GM12878 (cell line): ENCODE data around the gene SH2D2A. TPM values are rescaled to one million over a fixed set of nuclear protein-coding genes. Genes with fewer than 3 reads are reported as not detected.

Source experiments
- ATAC-seq: fragments of 200-7000 bp; cut with Tn5 transposase; 3 replicates; pipeline ENCODE4 v1.9.1; 2020; ENCODE audit warnings: mild to moderate bottlenecking, moderate library complexity
- BruUV-seq: library from RNA; stranded (reverse); fragments of 400-500 nt; replicated peaks from 2 replicates; lab custom pipeline; 2021; lab: Mats Ljungman, UMichigan
- CTCF ChIA-PET: fragments of 300-600 bp; sonication (Branson Sonifier 250); formaldehyde crosslinking; extraction: SDS; loops from one replicate; lab custom pipeline; 2021; ENCODE audit warnings: inconsistent platforms; lab: Yijun Ruan, JAX
- POLR2A ChIA-PET: fragments of 350-600 bp; formaldehyde crosslinking; extraction: SDS; loops from one replicate; lab custom pipeline; 2021; ENCODE audit warnings: inconsistent platforms; lab: Charles Lee
- RAD21 ChIA-PET: fragments of 300-600 bp; sonication (Branson Sonifier 250); formaldehyde crosslinking; loops from one replicate; lab custom pipeline; 2023; ENCODE audit warnings: antibody characterized with exemption; ENCODE audit not compliant: unreplicated experiment; lab: Charles Lee
- SMC1A ChIA-PET: fragments of 300-600 bp; sonication (Branson Sonifier 250); formaldehyde crosslinking; loops from one replicate; lab custom pipeline; 2023; ENCODE audit not compliant: unreplicated experiment, uncharacterized antibody; lab: Charles Lee
- DNase-seq: peaks from one replicate; pipeline ENCODE4 v3.0.0-alpha.2; 2011; ENCODE audit warnings: low read depth, low spot score
- FAIRE-seq: peaks from 3 replicates; lab custom pipeline; 2011; peaks lifted over from hg19 to GRCh38; lab: Jason Lieb, UNC
- H2AFZ ChIP-seq: 2 replicates; pipeline ENCODE4 v1.6.0; 2011; ENCODE audit warnings: low read depth, low read length, control low read depth; ENCODE audit not compliant: control insufficient read depth
- H3K27ac ChIP-seq: 2 replicates; pipeline ENCODE4 v1.5.1; 2011; ENCODE audit warnings: control low read depth; ENCODE audit not compliant: control insufficient read depth, insufficient read depth
- H3K27me3 ChIP-seq, 2 experiments: replicated peaks in 1 of 2; 2 replicates each; pipeline versions ENCODE4 v1.6.0 to v1.6.1; 2011; ENCODE audit warnings: low read length in 1 of 2; ENCODE audit not compliant: control insufficient read depth in 2 of 2, insufficient read depth in 2 of 2
- H3K36me3 ChIP-seq, 2 experiments: 2 replicates each; pipeline ENCODE4 v1.5.1; 2011; ENCODE audit warnings: low read length in 1 of 2; ENCODE audit not compliant: control insufficient read depth in 2 of 2, insufficient read depth in 2 of 2
- H3K4me1 ChIP-seq: 2 replicates; pipeline ENCODE4 v1.6.1; 2011; ENCODE audit warnings: mild to moderate bottlenecking, low read length, moderate library complexity, mixed read lengths; ENCODE audit not compliant: control insufficient read depth, insufficient read depth
- H3K4me2 ChIP-seq: 2 replicates; pipeline ENCODE4 v1.6.0; 2011; ENCODE audit warnings: control low read depth; ENCODE audit not compliant: control insufficient read depth, insufficient read depth
- H3K4me3 ChIP-seq: fragments of 200-600 bp; sonication (generic); 2 replicates; pipeline ENCODE4 v1.5.1; 2016
- H3K79me2 ChIP-seq: 2 replicates; pipeline ENCODE4 v1.6.0; 2011; ENCODE audit warnings: low read length; ENCODE audit not compliant: control insufficient read depth, insufficient read depth
- H3K9ac ChIP-seq: 2 replicates; pipeline ENCODE4 v1.8.0; 2011; ENCODE audit warnings: low read length, control low read depth, mixed read lengths; ENCODE audit not compliant: control insufficient read depth, insufficient read depth
- H3K9me3 ChIP-seq: replicated peaks from 3 replicates; pipeline ENCODE4 v1.5.1; 2011; ENCODE audit warnings: mild to moderate bottlenecking, low read length; ENCODE audit not compliant: control insufficient read depth, insufficient read depth
- H4K20me1 ChIP-seq: 2 replicates; pipeline ENCODE4 v1.6.0; 2011; ENCODE audit not compliant: control insufficient read depth, insufficient read depth
- CBX5 ChIP-seq: sonication (generic); IDR thresholded peaks from 2 replicates; pipeline ENCODE4 v1.6.1; 2016; ENCODE audit warnings: low read depth, moderate library complexity, mild to moderate bottlenecking, inconsistent platforms
- CHD1 ChIP-seq: IDR thresholded peaks from 2 replicates; pipeline ENCODE4 v1.6.1; 2012; ENCODE audit warnings: low read depth, low read length, improper control_type of control experiment
- EGR1 ChIP-seq, 2 experiments: IDR thresholded peaks; 1 replicate in 1 of 2; 2 replicates in 1 of 2; pipeline ENCODE4 v1.6.1; 2011 to 2012; ENCODE audit warnings: low read depth in 2 of 2, low read length in 2 of 2, borderline replicate concordance in 1 of 2, mild to moderate bottlenecking in 1 of 2, moderate library complexity in 1 of 2
- FOXM1 ChIP-seq: IDR thresholded peaks from 2 replicates; pipeline ENCODE4 v1.6.1; 2012; ENCODE audit warnings: low read depth, mild to moderate bottlenecking, inconsistent platforms, low read length, moderate library complexity
- HDGF ChIP-seq: fragments of 450-650 bp; IDR thresholded peaks from 2 replicates; pipeline ENCODE4 v1.6.1; 2016; ENCODE audit warnings: antibody characterized with exemption
- JUNB ChIP-seq: IDR thresholded peaks from 2 replicates; pipeline ENCODE4 v1.6.1; 2016; ENCODE audit warnings: antibody characterized with exemption, mild to moderate bottlenecking
- RAD21 ChIP-seq: IDR thresholded peaks from 2 replicates; pipeline ENCODE4 v1.6.1; 2011; ENCODE audit warnings: mild to moderate bottlenecking, low read depth, low read length, moderate library complexity; ENCODE audit not compliant: insufficient read depth
- RB1 ChIP-seq: fragments of 450-650 bp; formaldehyde crosslinking; IDR thresholded peaks from 2 replicates; pipeline ENCODE4 v1.6.1; 2017; ENCODE audit warnings: mild to moderate bottlenecking, borderline replicate concordance
- RUNX3 ChIP-seq: IDR thresholded peaks from 2 replicates; pipeline ENCODE4 v1.6.1; 2012; ENCODE audit warnings: low read length, inconsistent platforms
- STAT1 ChIP-seq: fragments of 450-650 bp; conservative IDR thresholded peaks from 2 replicates; pipeline ENCODE4 v1.6.1; 2014; ENCODE audit warnings: antibody characterized with exemption, mild to moderate bottlenecking
- TAF1 ChIP-seq: IDR thresholded peaks from 2 replicates; pipeline ENCODE4 v1.6.1; 2011; ENCODE audit warnings: mild to moderate bottlenecking, low read depth, low read length, borderline replicate concordance
- TBL1XR1 ChIP-seq: IDR thresholded peaks from 2 replicates; pipeline ENCODE4 v1.6.1; 2012; ENCODE audit warnings: low read depth, low read length, improper control_type of control experiment
- YBX1 ChIP-seq: fragments of 450-650 bp; IDR thresholded peaks from 2 replicates; pipeline ENCODE4 v1.6.1; 2016; ENCODE audit warnings: antibody characterized with exemption
- WGBS: methylation state at CpG from one replicate; pipeline ENCODE4 v1.1.6; 2016; ENCODE audit warnings: low lambda C conversion rate; ENCODE audit not compliant: insufficient replicate concordance, insufficient coverage; ENCODE audit errors: missing lambda C conversion rate; 5-methylcytosine and 5-hydroxymethylcytosine counted together
- in situ Hi-C: fragments of 300-500 bp; cut with MboI; formaldehyde crosslinking; loops from 9 replicates; pipeline ENCODE4 v1.14.3; 2018; ENCODE audit warnings: mixed read lengths
- intact Hi-C: fragments of 100-400 bp; cut with micrococcal nuclease; formaldehyde crosslinking; loops from one replicate; pipeline ENCODE4 v1.14.2; 2022; ENCODE audit not compliant: unreplicated experiment
- polyA plus RNA-seq, 11 experiments: library from polyadenylated mRNA; depleted of rRNA in 4 of 11; unstranded in 6 of 11; stranded (reverse) in 5 of 11; fragments of >200 nt; fragmentation: Nextera tagmentation in 4 of 11; fragmentation: Illumina TruSeq in 1 of 11; extraction: Ambion mirVana in 4 of 11; extraction: Trizol in 1 of 11; gene quantifications; 1 replicate in 1 of 11; 2 replicates in 10 of 11; pipeline versions ENCODE4 v1.2.1 to v1.2.3, GENCODE V29; 2011 to 2016; ENCODE audit warnings: inconsistent platforms in 2 of 11, missing spikeins in 2 of 11, low read depth in 1 of 11
- total RNA-seq, 4 experiments: library from RNA; depleted of rRNA in 3 of 4; stranded (reverse); fragments of >200 nt in 3 of 4; fragmentation: Illumina TruSeq in 1 of 4; extraction: Trizol in 1 of 4; gene quantifications; 2 replicates each; pipeline versions ENCODE4 v1.2.1 to v1.2.3, GENCODE V29; 2013 to 2021
- TF ChIP-seq, protein P1 (sequence below): fragments of 150-350 bp; IDR thresholded peaks from 2 replicates; pipeline ENCODE4 v1.6.1; 2014; ENCODE audit warnings: mild to moderate bottlenecking, low read depth, low read length
- TF ChIP-seq, protein P2 (sequence below): fragments of 450-650 bp; formaldehyde crosslinking; IDR thresholded peaks from 2 replicates; pipeline ENCODE4 v1.4.0; 2020; ENCODE audit warnings: mild to moderate bottlenecking, moderate library complexity

SH2D2A gene
- total and polyA plus RNA-seq, 10 of the 15 experiments (the other 5 are each of a cell fraction or from before 2014, with no cell fraction given), result 0.72 to 15.9 (median 7.0) TPM

DNA sequence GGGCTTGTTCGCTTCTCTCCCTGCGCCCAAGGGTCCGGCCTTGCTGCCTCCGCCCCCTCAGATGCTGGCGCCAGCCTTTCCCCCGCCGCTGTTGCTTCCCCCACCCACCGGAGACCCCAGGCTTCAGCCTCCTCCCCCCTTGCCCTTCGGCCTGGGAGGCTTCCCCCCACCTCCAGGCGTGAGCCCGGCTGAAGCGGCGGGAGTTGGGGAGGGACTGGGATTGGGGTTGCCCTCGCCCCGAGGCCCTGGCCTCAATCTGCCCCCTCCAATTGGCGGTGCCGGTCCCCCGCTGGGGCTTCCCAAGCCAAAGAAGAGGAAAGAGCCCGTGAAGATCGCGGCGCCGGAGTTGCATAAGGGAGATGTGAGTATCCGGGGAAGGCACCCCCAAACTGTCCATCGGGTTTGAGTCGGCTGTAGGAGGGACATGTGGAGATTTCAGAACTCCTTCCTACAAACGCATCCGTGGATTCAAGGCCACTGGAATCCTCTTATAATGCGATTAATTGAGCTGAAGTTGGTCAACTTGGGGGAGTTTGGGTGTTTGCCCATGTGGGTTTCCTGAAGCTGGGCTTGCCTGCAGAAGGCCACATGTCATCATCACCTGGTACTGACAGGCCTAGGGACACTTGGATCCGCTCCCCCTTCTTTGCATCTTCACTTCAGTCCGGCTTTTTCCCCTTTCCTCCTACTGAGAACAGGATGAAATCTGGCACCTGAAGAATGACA, 48.6 kb downstream of the SH2D2A start:
- peaks cover 0 to 11% of the 10 kb centered on the region in 2 experiments; a peak in 2 of 4 replicates for H3K36me3 ChIP-seq
- H4K20me1 ChIP-seq, result no peaks in the 10 kb centered on the region
- peak overlapping the region; percentile 92 for H3K9ac ChIP-seq
- H3K27me3 ChIP-seq, result no peaks in the 10 kb centered on the region
- peaks cover 63% of the 10 kb centered on the region for H3K79me2 ChIP-seq
- ChIA-PET CTCF (interaction anchor here (1.0 to 9.6 kb wide), 13 partner anchors 9 to 122 kb away, joined by 3 to 152 read pairs (median 4); partner anchors contain the start of genes HDGF, ISG20L2, METTL25B and MRPL24), RAD21 (interaction anchor here (0.6 to 5.0 kb wide), 7 partner anchors 17 to 93 kb away, joined by 3 to 59 read pairs (median 6); partner anchors contain the start of genes HDGF, ISG20L2, METTL25B and MRPL24), SMC1A (interaction anchor here (0.8 to 11.8 kb wide), 9 partner anchors 12 to 129 kb away, joined by 3 to 108 read pairs (median 4); partner anchors contain the start of genes HDGF, ISG20L2, METTL25B and MRPL24), POLR2A (interaction anchor here (0.6 to 6.9 kb wide), 8 partner anchors 12 to 107 kb away, joined by 3 to 71 read pairs (median 6); partner anchors contain the start of genes HDGF, ISG20L2, METTL25B and MRPL24)
- DNase-seq, result no peak
- H3K4me2 ChIP-seq, result peak overlapping the region; percentile 73
- no peaks in the 10 kb centered on the region for H3K4me1 ChIP-seq
- in situ Hi-C loops, result no loop called here
- H3K4me3 ChIP-seq, result peak overlapping the region; percentile 92
- H2AFZ ChIP-seq, result no peak overlapping the region; the same call in 1 of the 2 replicates
- 1% methylated on average over 24 of the region's 31 CpGs for WGBS
- intact Hi-C loops, result loop anchor here (1.0 to 5.0 kb wide), 4 partner anchors 17 to 266 kb away; partner anchors contain the start of genes HDGF, ISG20L2, MEF2D and METTL25B
- H3K9me3 ChIP-seq, result no peaks in the 10 kb centered on the region
- no TSS peak for BruUV-seq
- no peak for FAIRE-seq
- peak; percentile 20 for ATAC-seq
- H3K27ac ChIP-seq, result peak overlapping the region; percentile 87
- no peak for TF ChIP-seq JUNB
- TF ChIP-seq EGR1 (IDR thresholded peaks at IDR 0.05; ENCODE audit: borderline replicate concordance in 1 of 2, low read depth in 2 of 2, low read length in 2 of 2), result peak in 1 of 2 experiments; percentile 82; a peak in 2 of 3 replicates
- TF ChIP-seq RUNX3, result 0 out of 2 replicates have a peak, but pooled peaks have one; percentile 23
- TF ChIP-seq TBL1XR1, result no peak
- TF ChIP-seq, protein P1, sequence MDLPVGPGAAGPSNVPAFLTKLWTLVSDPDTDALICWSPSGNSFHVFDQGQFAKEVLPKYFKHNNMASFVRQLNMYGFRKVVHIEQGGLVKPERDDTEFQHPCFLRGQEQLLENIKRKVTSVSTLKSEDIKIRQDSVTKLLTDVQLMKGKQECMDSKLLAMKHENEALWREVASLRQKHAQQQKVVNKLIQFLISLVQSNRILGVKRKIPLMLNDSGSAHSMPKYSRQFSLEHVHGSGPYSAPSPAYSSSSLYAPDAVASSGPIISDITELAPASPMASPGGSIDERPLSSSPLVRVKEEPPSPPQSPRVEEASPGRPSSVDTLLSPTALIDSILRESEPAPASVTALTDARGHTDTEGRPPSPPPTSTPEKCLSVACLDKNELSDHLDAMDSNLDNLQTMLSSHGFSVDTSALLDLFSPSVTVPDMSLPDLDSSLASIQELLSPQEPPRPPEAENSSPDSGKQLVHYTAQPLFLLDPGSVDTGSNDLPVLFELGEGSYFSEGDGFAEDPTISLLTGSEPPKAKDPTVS, result no peak
- TF ChIP-seq FOXM1, result no peak
- TF ChIP-seq RAD21, result no peak
- TF ChIP-seq, protein P2, sequence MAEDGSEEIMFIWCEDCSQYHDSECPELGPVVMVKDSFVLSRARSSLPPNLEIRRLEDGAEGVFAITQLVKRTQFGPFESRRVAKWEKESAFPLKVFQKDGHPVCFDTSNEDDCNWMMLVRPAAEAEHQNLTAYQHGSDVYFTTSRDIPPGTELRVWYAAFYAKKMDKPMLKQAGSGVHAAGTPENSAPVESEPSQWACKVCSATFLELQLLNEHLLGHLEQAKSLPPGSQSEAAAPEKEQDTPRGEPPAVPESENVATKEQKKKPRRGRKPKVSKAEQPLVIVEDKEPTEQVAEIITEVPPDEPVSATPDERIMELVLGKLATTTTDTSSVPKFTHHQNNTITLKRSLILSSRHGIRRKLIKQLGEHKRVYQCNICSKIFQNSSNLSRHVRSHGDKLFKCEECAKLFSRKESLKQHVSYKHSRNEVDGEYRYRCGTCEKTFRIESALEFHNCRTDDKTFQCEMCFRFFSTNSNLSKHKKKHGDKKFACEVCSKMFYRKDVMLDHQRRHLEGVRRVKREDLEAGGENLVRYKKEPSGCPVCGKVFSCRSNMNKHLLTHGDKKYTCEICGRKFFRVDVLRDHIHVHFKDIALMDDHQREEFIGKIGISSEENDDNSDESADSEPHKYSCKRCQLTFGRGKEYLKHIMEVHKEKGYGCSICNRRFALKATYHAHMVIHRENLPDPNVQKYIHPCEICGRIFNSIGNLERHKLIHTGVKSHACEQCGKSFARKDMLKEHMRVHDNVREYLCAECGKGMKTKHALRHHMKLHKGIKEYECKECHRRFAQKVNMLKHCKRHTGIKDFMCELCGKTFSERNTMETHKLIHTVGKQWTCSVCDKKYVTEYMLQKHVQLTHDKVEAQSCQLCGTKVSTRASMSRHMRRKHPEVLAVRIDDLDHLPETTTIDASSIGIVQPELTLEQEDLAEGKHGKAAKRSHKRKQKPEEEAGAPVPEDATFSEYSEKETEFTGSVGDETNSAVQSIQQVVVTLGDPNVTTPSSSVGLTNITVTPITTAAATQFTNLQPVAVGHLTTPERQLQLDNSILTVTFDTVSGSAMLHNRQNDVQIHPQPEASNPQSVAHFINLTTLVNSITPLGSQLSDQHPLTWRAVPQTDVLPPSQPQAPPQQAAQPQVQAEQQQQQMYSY (CRISPR knock-in tag), result no peak
- no peak for TF ChIP-seq CHD1
- TF ChIP-seq TAF1, result no peak
- no peak for TF ChIP-seq CBX5
- TF ChIP-seq STAT1, result no peak
- no peak for TF ChIP-seq YBX1
- TF ChIP-seq RB1, result no peak
- TF ChIP-seq HDGF, result 0 out of 2 replicates have a peak, but pooled peaks have one; percentile 10
